HG02884 (cell line): ENCODE results near the gene BSN.

Experiments
- ATAC-seq: cut with Tn5 transposase; IDR thresholded peaks from one replicate; pipeline ENCODE4 v1.9.1; 2021; ENCODE audit warnings: mild to moderate bottlenecking, moderate library complexity; ENCODE audit not compliant: unreplicated experiment

The BSN gene

DNA sequence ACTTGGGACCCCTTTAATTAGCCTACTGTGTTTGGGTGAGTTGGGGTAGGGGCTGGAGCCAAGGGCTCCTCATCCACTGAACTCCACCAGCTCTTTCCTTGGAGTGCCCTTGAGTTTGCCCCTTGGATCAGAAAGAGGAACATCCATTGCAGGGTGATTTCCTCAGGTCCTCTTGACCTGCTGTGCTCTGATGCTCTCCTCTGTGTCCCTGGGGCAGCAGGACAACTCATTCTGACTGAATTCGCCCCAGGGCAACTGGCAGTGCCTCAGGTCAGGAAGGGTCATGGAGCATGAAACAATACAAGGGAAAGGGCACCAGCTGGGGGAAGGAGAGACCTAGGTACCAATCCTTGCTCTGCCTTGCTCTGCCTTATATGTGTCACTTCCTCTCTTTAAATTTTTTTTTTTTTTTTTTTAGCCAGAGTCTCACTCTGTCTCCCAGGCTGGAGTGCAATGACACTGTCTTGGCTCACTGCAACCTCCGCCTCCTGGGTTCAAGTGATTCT lies 47.8 kb downstream of the BSN start:
- ATAC-seq: no peak

- ATAC-seq: no peak
Measured at GRCh38 chr3:49602877-49603411, 48.7 kb downstream of the BSN start.

GRCh38 chr3:49606427-49606826 lies 52.1 kb downstream of the BSN start:
- ATAC-seq: no peak

DNA sequence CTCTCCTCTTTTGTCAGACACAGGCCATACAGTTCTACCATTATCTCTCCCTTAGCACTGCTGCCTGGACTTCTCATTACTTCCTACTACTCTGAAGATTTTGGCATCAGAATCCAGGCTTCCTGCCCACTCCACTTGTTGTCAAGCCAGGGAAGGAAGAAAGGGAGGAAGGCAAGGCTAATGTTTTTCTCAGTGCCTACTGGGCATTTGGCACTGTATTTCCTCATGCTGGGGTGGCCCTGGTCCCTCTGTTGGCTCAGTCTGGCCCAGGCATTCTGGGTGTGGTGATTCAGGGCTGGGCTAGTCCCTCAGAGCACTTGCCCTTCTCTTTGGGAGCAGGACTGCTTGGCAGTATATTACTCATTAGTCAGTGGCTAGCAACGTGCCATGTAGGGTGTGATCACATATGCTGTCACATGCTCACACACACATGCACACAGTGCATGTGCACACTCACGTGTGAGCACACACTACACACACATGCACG lies 52.9 kb downstream of the BSN start:
- ATAC-seq: no peak

DNA sequence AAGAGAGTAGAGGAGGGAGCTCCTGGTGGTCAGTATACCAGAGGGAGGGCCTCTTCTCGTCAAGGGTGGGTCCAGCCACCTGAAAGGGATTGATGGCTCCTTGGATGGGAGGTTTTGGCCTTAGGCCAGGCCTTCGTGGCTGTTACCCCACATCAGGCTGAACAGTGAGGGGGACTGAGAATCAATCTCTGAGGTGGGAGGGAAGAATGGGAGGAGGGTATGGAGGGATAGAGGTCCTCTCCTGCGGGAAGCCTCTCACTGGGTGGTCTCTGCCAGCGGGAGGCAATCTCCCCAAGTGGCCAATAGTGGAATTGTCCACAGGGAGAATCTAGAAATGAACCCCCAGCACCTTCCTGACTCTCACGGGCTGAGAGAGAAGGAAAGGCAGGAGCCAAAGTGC lies 53.5 kb downstream of the BSN start:
- ATAC-seq: no peak

GRCh38 chr3:49609314-49609713 lies 55.0 kb downstream of the BSN start:
- ATAC-seq: no peak

DNA sequence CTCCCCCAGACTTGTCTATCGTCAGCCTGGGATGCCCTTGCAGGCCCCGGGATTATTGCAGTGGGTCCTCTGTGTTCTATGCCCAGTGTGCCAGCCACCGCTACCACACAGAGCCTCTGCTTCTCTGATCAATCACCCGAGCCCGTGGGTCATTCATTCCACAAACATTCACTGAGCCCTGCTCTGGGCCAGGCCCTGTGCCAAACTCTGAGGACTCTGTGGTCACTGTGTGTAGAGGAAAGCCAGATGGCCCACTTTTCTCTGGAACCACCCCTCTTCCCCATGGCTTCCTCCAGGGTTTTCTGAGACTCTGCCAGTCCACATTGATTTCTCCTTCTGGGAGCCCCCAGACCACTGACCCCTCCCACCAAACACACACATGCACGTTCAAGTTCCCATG lies 55.5 kb downstream of the BSN start:
- no peak for ATAC-seq

- no peak for ATAC-seq
Measured at GRCh38 chr3:49610666-49611280, 56.5 kb downstream of the BSN start.

DNA sequence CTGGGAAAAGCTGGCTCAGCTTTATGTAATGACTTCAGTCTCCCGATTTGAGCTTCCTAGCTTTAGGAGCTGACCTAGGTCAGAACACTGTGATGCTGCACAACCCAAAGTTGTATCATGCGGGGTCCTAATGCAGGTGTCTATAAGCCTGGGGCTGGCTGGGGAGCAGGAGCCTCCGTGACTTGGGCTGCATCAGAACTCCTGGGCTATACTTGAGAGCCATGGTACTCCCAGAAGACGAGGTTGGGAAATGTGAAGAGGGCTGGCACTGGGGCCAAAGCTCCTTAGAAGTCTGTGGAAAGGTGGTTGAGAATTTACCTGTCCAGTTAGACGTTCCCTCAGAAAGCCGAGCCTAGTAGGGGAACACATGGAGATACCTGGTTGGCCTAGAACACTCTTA lies 57.0 kb downstream of the BSN start:
- ATAC-seq: no peak

GRCh38 chr3:49611719-49612118 lies 57.4 kb downstream of the BSN start:
- no peak for ATAC-seq

- ATAC-seq: no peak
Measured at GRCh38 chr3:49614936-49615335, 60.7 kb downstream of the BSN start.

DNA sequence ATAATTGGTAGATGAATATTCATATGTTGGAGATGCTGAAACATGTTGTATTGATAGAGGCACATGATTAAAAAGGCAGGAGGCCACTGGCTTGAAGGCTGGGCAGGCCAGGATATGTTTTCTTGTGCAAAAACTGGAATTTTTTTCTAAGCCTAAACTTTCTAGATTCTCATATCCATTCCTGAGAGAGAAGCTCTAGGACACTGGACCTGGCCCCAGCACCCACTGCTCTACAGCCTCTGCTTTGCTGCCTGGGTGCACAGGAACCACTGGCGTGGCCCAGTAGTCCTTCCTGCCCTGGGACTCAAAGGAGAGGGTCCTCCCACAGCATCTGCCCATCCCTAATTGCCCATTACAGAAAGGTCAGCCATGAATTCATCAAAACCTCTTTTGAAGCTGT lies 61.8 kb downstream of the BSN start:
- no peak for ATAC-seq

DNA sequence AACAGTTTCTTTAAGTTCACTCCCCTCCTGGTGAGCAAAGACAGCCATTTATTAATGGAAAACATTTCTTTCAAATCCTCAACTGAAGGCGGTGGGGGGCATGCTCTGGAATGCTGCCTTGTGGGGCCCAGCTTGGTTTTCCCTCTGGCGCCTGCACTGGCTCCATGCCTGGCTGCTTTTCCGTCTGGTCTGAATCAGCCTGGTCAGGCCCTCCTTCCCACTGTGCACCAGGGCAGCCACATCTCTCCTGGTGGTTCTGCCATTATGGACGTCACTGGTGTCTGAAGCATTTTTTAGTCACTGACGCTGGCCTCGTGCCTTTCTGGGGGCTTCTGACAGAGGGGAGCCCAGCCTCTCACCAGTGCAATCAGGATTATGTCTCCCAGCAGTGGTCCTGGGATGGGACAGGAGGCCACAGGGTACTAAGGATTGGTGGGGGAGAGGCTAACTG lies 62.2 kb downstream of the BSN start:
- ATAC-seq: no peak

GRCh38 chr3:49617390-49618013 lies 63.2 kb downstream of the BSN start:
- ATAC-seq: no peak

- ATAC-seq: no peak
Measured at GRCh38 chr3:49618412-49618811, 64.1 kb downstream of the BSN start.

- ATAC-seq: no peak
Measured at GRCh38 chr3:49619649-49620048, 65.4 kb downstream of the BSN start.

GRCh38 chr3:49620728-49621127 lies 66.5 kb downstream of the BSN start:
- no peak for ATAC-seq

GRCh38 chr3:49623071-49623470 lies 68.8 kb downstream of the BSN start:
- ATAC-seq: no peak

GRCh38 chr3:49625071-49625470 lies 70.8 kb downstream of the BSN start:
- no peak for ATAC-seq

DNA sequence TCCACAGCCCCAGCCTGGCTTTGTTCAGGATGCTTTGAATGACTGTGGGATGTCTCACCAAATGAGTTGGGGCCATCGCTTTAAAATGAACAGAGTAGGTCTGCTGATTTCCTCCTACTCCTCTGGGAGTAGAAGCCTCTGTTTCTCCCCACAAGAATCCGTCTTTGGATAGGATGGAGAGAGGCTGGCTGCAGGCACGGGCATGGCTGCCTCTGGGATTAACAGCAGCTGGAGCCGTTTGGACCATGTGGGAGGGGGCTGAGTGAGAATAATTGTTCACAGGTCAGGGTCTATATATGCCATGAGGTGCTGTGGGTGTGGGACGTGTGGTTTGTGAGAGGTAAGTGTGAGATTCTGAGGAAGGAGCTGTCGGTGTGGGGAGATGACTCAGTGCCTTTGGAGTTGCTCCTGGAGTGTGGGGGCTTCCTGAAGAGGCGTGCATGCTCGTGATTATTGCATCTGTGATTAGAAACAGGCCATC lies 71.9 kb downstream of the BSN start:
- no peak for ATAC-seq

GRCh38 chr3:49626796-49627195 lies 72.5 kb downstream of the BSN start:
- no peak for ATAC-seq

DNA sequence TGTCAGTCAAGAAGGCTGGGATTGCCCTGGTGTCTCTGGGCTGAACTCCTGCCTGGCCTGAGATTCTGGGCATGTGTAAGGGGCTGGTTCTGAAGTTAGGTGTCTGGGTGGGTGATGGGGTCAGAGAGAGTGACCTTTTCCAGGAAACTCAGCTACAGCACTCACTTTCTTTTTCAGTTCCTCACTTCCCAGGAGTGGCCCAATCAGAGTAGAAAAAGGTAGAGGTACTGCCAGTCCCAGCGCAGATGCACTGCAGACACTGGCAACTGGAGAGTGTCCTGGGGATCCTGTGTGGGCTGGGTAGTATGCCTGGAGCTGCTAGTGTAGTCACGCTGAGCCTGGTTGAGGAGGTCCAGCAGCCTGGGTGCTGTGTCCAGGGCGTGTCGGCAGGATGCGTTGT lies 73.4 kb downstream of the BSN start:
- ATAC-seq: no peak
